HEK293 (cell line): ENCODE results near the gene ENKUR.

Source experiments
- CTCF ChIA-PET: fragments of 350-600 bp; formaldehyde crosslinking; extraction: SDS; loops from one replicate; lab custom pipeline; 2021; ENCODE audit warnings: antibody characterized with exemption; lab: Yijun Ruan, JAX
- POLR2A ChIA-PET: fragments of 300-600 bp; formaldehyde crosslinking; extraction: SDS; loops from one replicate; lab custom pipeline; 2020; ENCODE audit warnings: antibody characterized with exemption, inconsistent platforms; lab: Yijun Ruan, JAX
- H3K27ac ChIP-seq: fragments of 200-500 bp; sonication (Bioruptor generic); 2 replicates; pipeline ENCODE4 v1.5.1; 2014; ENCODE audit warnings: low read depth, low read length, control low read depth, inconsistent platforms; ENCODE audit errors: extremely low read depth
- H3K36me3 ChIP-seq, 2 experiments: fragments of 200-500 bp in 1 of 2; sonication (Bioruptor generic) in 1 of 2; 1 replicate in 1 of 2; 2 replicates in 1 of 2; pipeline ENCODE4 v1.5.1; 2014 to 2017; ENCODE audit warnings: inconsistent platforms in 2 of 2, low read length in 2 of 2; ENCODE audit not compliant: control insufficient read depth in 2 of 2, insufficient read depth in 1 of 2
- H3K4me1 ChIP-seq: fragments of 200-500 bp; sonication (Bioruptor generic); 2 replicates; pipeline ENCODE4 v1.5.1; 2014; ENCODE audit warnings: mild to moderate bottlenecking, low read length, inconsistent platforms; ENCODE audit not compliant: control insufficient read depth, insufficient read depth
- H3K4me3 ChIP-seq: 2 replicates; pipeline ENCODE4 v1.5.1; 2011; ENCODE audit warnings: low read depth, mild to moderate bottlenecking, control low read depth, low read length, moderate library complexity
- H3K9me3 ChIP-seq: fragments of 200-500 bp; sonication (Bioruptor generic); 2 replicates; pipeline ENCODE4 v1.5.1; 2014; ENCODE audit warnings: low read depth, low read length, inconsistent platforms; ENCODE audit not compliant: control insufficient read depth, insufficient read depth
- BCL11A ChIP-seq: fragments of 450-650 bp; formaldehyde crosslinking; IDR thresholded peaks from 2 replicates; pipeline ENCODE4 v1.5.1; 2016; ENCODE audit warnings: low read depth, missing biosample characterization, missing genetic modification characterization
- KLF8 ChIP-seq: fragments of 450-650 bp; formaldehyde crosslinking; IDR thresholded peaks from 2 replicates; pipeline ENCODE4 v1.5.1; 2016; ENCODE audit warnings: missing biosample characterization, missing genetic modification characterization
- MEIS1 ChIP-seq: sonication (generic); formaldehyde crosslinking; IDR thresholded peaks from 2 replicates; pipeline ENCODE4 v1.8.1; 2022; ENCODE audit warnings: missing genetic modification reagents, mild to moderate bottlenecking, borderline replicate concordance
- SALL2 ChIP-seq: fragments of 450-650 bp; formaldehyde crosslinking; IDR thresholded peaks from 2 replicates; pipeline ENCODE4 v1.5.0; 2017; ENCODE audit warnings: missing biosample characterization, mild to moderate bottlenecking, missing genetic modification characterization, borderline replicate concordance
- SETDB1 ChIP-seq: IDR thresholded peaks from one replicate; pipeline ENCODE4 v1.6.1; 2017; ENCODE audit warnings: mild to moderate bottlenecking, low read length, moderate library complexity, mixed read lengths; ENCODE audit not compliant: insufficient read length
- TSHZ1 ChIP-seq: fragments of 450-650 bp; formaldehyde crosslinking; IDR thresholded peaks from 2 replicates; pipeline ENCODE4 v1.5.1; 2016; ENCODE audit warnings: missing biosample characterization, missing genetic modification characterization, borderline replicate concordance
- ZBTB17 ChIP-seq: fragments of 450-650 bp; formaldehyde crosslinking; IDR thresholded peaks from 2 replicates; pipeline ENCODE4 v1.5.1; 2016; ENCODE audit warnings: missing biosample characterization, missing genetic modification characterization
- ZBTB26 ChIP-seq: fragments of 450-650 bp; formaldehyde crosslinking; optimal IDR thresholded peaks from 2 replicates; pipeline ENCODE3; 2016; ENCODE audit warnings: missing biosample characterization, mild to moderate bottlenecking, missing genetic modification characterization
- ZIC2 ChIP-seq: fragments of 450-650 bp; formaldehyde crosslinking; IDR thresholded peaks from 2 replicates; pipeline ENCODE4 v1.5.1; 2016; ENCODE audit warnings: missing biosample characterization, missing genetic modification characterization
- ZNF155 ChIP-seq: fragments of 450-650 bp; formaldehyde crosslinking; IDR thresholded peaks from 2 replicates; pipeline ENCODE4 v1.5.1; 2016; ENCODE audit warnings: missing biosample characterization, missing genetic modification characterization
- ZNF175 ChIP-seq: fragments of 450-650 bp; formaldehyde crosslinking; IDR thresholded peaks from 2 replicates; pipeline ENCODE4 v1.5.1; 2016; ENCODE audit warnings: missing biosample characterization, missing genetic modification characterization
- ZNF202 ChIP-seq: fragments of 450-650 bp; formaldehyde crosslinking; IDR thresholded peaks from 2 replicates; pipeline ENCODE4 v1.5.1; 2016; ENCODE audit warnings: missing biosample characterization, missing genetic modification characterization, borderline replicate concordance
- ZNF214 ChIP-seq: fragments of 450-650 bp; formaldehyde crosslinking; IDR thresholded peaks from 2 replicates; pipeline ENCODE4 v1.5.1; 2017; ENCODE audit warnings: missing biosample characterization, mild to moderate bottlenecking, missing genetic modification characterization, borderline replicate concordance
- ZNF280D ChIP-seq: fragments of 450-650 bp; formaldehyde crosslinking; IDR thresholded peaks from 2 replicates; pipeline ENCODE4 v1.5.1; 2016; ENCODE audit warnings: missing biosample characterization, missing genetic modification characterization
- ZNF404 ChIP-seq: fragments of 450-650 bp; formaldehyde crosslinking; IDR thresholded peaks from 2 replicates; pipeline ENCODE4 v1.5.1; 2017; ENCODE audit warnings: missing biosample characterization, missing genetic modification characterization
- ZNF555 ChIP-seq: fragments of 450-650 bp; formaldehyde crosslinking; conservative IDR thresholded peaks from 2 replicates; pipeline ENCODE4 v1.5.1; 2017; ENCODE audit warnings: missing biosample characterization, mild to moderate bottlenecking, missing genetic modification characterization, inconsistent platforms
- ZNF571 ChIP-seq: fragments of 450-650 bp; formaldehyde crosslinking; IDR thresholded peaks from 2 replicates; pipeline ENCODE4 v1.5.0; 2017; ENCODE audit warnings: missing biosample characterization, missing genetic modification characterization
- ZNF585B ChIP-seq: fragments of 450-650 bp; formaldehyde crosslinking; IDR thresholded peaks from 2 replicates; pipeline ENCODE4 v1.5.1; 2016; ENCODE audit warnings: missing biosample characterization, missing genetic modification characterization
- ZNF626 ChIP-seq: fragments of 450-650 bp; sonication (Bioruptor Pico); formaldehyde crosslinking; IDR thresholded peaks from 2 replicates; pipeline ENCODE4 v1.5.1; 2018; ENCODE audit warnings: missing biosample characterization, missing genetic modification characterization, inconsistent platforms
- ZNF639 ChIP-seq: fragments of 450-650 bp; formaldehyde crosslinking; IDR thresholded peaks from 2 replicates; pipeline ENCODE4 v1.5.1; 2016; ENCODE audit warnings: missing biosample characterization, missing genetic modification characterization
- ZNF660 ChIP-seq: fragments of 450-650 bp; IDR thresholded peaks from 2 replicates; pipeline ENCODE4 v1.5.1; 2018; ENCODE audit warnings: missing biosample characterization, mild to moderate bottlenecking, missing genetic modification characterization
- ZNF704 ChIP-seq: fragments of 450-650 bp; formaldehyde crosslinking; IDR thresholded peaks from 2 replicates; pipeline ENCODE4 v1.5.1; 2016; ENCODE audit warnings: missing biosample characterization, missing genetic modification characterization

The ENKUR gene

GRCh38 chr10:24958721-24959381, 57.1 kb downstream of the ENKUR start:
- H3K4me1 ChIP-seq: no peaks in the 10 kb centered on the region
- H3K27ac ChIP-seq: no peak overlapping the region
- no peak for TF ChIP-seq ZNF280D (tag by site-specific recombination)
- no peak for TF ChIP-seq TSHZ1 (tag by site-specific recombination)
- TF ChIP-seq SETDB1: no peak
- no peak for TF ChIP-seq ZBTB17 (tag by site-specific recombination)
- TF ChIP-seq ZIC2 (tag by site-specific recombination): no peak
- TF ChIP-seq ZBTB26 (tag by site-specific recombination): no peak
- no peak for TF ChIP-seq MEIS1 (CRISPR knock-in tag)
- no peaks in the 10 kb centered on the region for H3K36me3 ChIP-seq
- no peak overlapping the region for H3K4me3 ChIP-seq
- CTCF ChIA-PET: interaction anchor here (0.9 kb wide), 1 partner anchor 268 kb away, joined by 4 read pairs; no protein-coding TSS in a partner anchor
- POLR2A ChIA-PET: no interaction called here
- no peaks in the 10 kb centered on the region for H3K9me3 ChIP-seq

GRCh38 chr10:24958091-24958720, 57.8 kb downstream of the ENKUR start:
- ChIA-PET POLR2A (no interaction called here), CTCF (no interaction called here)
- Histone ChIP-seq H3K9me3 (no peaks in the 10 kb centered on the region), H3K4me3 (no peak overlapping the region), H3K27ac (no peak overlapping the region), H3K4me1 (no peaks in the 10 kb centered on the region), H3K36me3 (no peaks in the 10 kb centered on the region)
- TF ChIP-seq SALL2 (tag by site-specific recombination) (no peak), ZNF585B (tag by site-specific recombination) (no peak), ZNF155 (tag by site-specific recombination) (no peak), ZNF214 (tag by site-specific recombination) (no peak), ZNF555 (tag by site-specific recombination) (no peak), ZNF571 (no peak), ZNF704 (tag by site-specific recombination) (no peak), KLF8 (tag by site-specific recombination) (no peak), BCL11A (tag by site-specific recombination) (no peak), ZNF626 (tag by site-specific recombination) (no peak), ZNF660 (no peak), ZNF639 (tag by site-specific recombination) (no peak), ZNF175 (tag by site-specific recombination) (no peak), ZNF404 (tag by site-specific recombination) (no peak), ZNF202 (tag by site-specific recombination) (no peak)
